GM12878 (cell line): Measurements from ENCODE around the gene ERVK3-1.

Experiments
- POLR2A ChIP-seq: IDR thresholded peaks from 2 replicates; pipeline ENCODE4 v1.6.1; 2011; ENCODE audit warnings: low read depth, mild to moderate bottlenecking, low read length
- POLR2AphosphoS5 ChIP-seq: IDR thresholded peaks from 2 replicates; pipeline ENCODE4 v1.6.1; 2011; ENCODE audit warnings: mild to moderate bottlenecking, low read length, inconsistent platforms
- RCOR1 ChIP-seq: conservative IDR thresholded peaks from 2 replicates; pipeline ENCODE4 v1.6.1; 2012; ENCODE audit warnings: low read depth, low read length, improper control_type of control experiment

GRCh38 chr19:58277748-58278540 lies 27.2 kb upstream of the ERVK3-1 start:
- TF ChIP-seq RCOR1 (no peak), POLR2AphosphoS5 (no peak), POLR2A (no peak)
